Esophagus muscularis mucosa (tissue), 3 donors: ENCODE measurements around the gene NEDD9.

Experiments used
- CTCF ChIP-seq, 3 experiments: fragments of 200-600 bp in 2 of 3; fragments of 450-650 bp in 1 of 3; sonication (generic) in 2 of 3; IDR thresholded peaks; one replicate each; pipeline ENCODE4 v1.5.1; 2017 to 2019; ENCODE audit warnings: antibody characterized with exemption in 3 of 3, mild to moderate bottlenecking in 2 of 3, moderate library complexity in 1 of 3
- POLR2A ChIP-seq: fragments of 450-650 bp; IDR thresholded peaks from one replicate; pipeline ENCODE4 v1.6.1; 2017; ENCODE audit warnings: antibody characterized with exemption, moderate library complexity, mild to moderate bottlenecking, low read depth
- POLR2AphosphoS5 ChIP-seq, 2 donors: sonication (generic); formaldehyde crosslinking; IDR thresholded peaks; one replicate each; pipeline ENCODE4 v1.6.1; 2017; ENCODE audit warnings: antibody characterized with exemption in 2 of 2

GRCh38 chr6:11235062-11235461 is 2.6 kb upstream of the NEDD9 start:
- TF ChIP-seq CTCF (IDR thresholded peaks at IDR 0.05), result no peak
- no peak for TF ChIP-seq POLR2A
- no peak for TF ChIP-seq POLR2AphosphoS5 (IDR thresholded peaks at IDR 0.05)
